ENCODE data around the gene ABLIM2. TPM values are rescaled to one million over a fixed set of nuclear protein-coding genes. Genes with fewer than 3 reads are reported as not detected.

The ABLIM2 gene
- total RNA-seq, 1 experiment from 2014 or later = 1.0 TPM

DNA sequence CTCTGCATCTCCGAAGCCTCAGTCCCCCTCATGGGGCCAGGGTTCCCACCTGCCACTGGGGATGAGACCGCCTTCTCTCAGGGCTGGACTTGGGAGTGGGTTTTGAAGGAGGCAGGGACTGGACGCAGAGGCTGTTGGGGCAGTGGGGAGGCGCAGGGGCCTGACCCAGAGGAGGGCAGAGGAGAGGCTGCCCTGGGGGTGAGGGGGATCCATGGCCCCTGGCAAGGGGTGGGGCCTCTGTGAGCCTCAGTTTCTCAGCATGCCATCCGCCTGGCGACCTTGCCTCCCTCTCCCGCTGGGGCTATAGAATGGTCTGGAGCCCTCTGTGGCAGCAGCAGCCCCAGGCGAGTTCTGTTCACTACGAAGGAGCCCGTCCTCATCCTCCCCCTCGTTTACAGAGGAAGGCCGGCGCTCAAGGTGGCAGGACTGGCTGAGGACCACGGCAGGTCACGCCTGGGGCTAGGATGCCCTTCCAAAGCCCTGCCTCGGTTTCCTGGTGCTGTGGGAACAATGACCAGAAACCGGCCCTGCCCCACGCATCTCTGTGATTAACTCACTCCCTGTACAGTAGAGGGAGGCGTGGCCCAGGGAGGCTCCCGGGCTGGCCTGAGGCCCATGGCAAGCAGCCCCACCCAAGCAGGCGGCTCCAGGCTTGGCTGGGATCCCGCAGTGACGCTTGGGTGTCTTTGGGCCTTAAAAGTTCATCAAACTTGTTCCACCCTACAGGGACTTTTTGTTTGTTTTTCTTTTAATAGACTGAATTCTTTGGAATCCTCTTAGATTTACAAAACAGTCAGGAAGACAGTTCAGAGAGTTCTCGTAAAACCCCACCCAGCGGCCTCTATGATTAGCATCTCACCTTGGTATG, 24.5 kb upstream of the ABLIM2 start:
- no peak overlapping the region for H2AFZ ChIP-seq (ENCODE audit: low read length)
- no peak overlapping the region for H3K4me2 ChIP-seq (ENCODE audit: insufficient read depth, insufficient read length, low read length)

More for the DNA sequence above, 24.5 kb upstream of the ABLIM2 start:
- H4K20me1 ChIP-seq (ENCODE audit: control insufficient read depth, insufficient read depth, insufficient read length) = no peaks in the 10 kb centered on the region
- no peak overlapping the region for H2BK5ac ChIP-seq (ENCODE audit: insufficient read length, low read length)
- no peak overlapping the region for H3K18ac ChIP-seq (ENCODE audit: insufficient read length, low read depth, low read length)
- no peak overlapping the region for H4K91ac ChIP-seq (ENCODE audit: insufficient read length, low read depth, low read length)
- H2AK5ac ChIP-seq (ENCODE audit: insufficient read length, low read length) = no peak overlapping the region
- no peak overlapping the region for H4K8ac ChIP-seq (replicated peaks; ENCODE audit: insufficient read length, low read depth, low read length)
- no peak for DNase-seq
- H3K23me2 ChIP-seq (ENCODE audit: insufficient read length, low read depth, low read length, poor library complexity, severe bottlenecking) = no peaks in the 10 kb centered on the region
- no peak overlapping the region for H2BK20ac ChIP-seq (ENCODE audit: low read depth, low read length, poor library complexity, severe bottlenecking)
- no peak overlapping the region for H3K4ac ChIP-seq (ENCODE audit: low read depth, low read length)
- H3K23ac ChIP-seq (ENCODE audit: insufficient read length, low read depth, low read length) = no peak overlapping the region
- H3K27ac ChIP-seq (ENCODE audit: insufficient read length, low read depth, low read length) = no peak overlapping the region
- H3K14ac ChIP-seq (ENCODE audit: insufficient read depth, low read length) = no peak overlapping the region
- peaks cover 4% of the 10 kb centered on the region in 2 experiments; a peak in 2 of 5 replicates for H3K9me3 Mint-ChIP-seq
- WGBS (ENCODE audit: extremely low coverage, insufficient read length, low lambda C conversion rate) = no CpG with 5 or more reads among the region's 25 CpGs
- H2BK15ac ChIP-seq (ENCODE audit: low read depth, low read length) = no peak overlapping the region
- no peaks in the 10 kb centered on the region for H3K9me3 ChIP-seq (ENCODE audit: control insufficient read depth, low read depth, low read length)
- H2BK12ac ChIP-seq (ENCODE audit: insufficient read length, low read depth, low read length) = no peak overlapping the region
- no peaks in the 10 kb centered on the region for H3K79me1 ChIP-seq (ENCODE audit: insufficient read depth, low read depth, low read length, poor library complexity, severe bottlenecking)
- H3K9ac ChIP-seq (ENCODE audit: extremely low read depth, insufficient read length, low read length) = no peak overlapping the region
- no peaks in the 10 kb centered on the region for H3K79me2 ChIP-seq (ENCODE audit: insufficient read depth, low read length)
- H3K56ac ChIP-seq (ENCODE audit: insufficient read length, low read depth, low read length) = no peak overlapping the region
- no peaks in the 10 kb centered on the region for H3K27me3 ChIP-seq (ENCODE audit: insufficient read depth, low read length)
- H2BK120ac ChIP-seq (ENCODE audit: low read depth, low read length, poor library complexity, severe bottlenecking) = no peak overlapping the region
- peaks cover 2% of the 10 kb centered on the region; the same call in 1 of the 2 replicates for H3K27me3 Mint-ChIP-seq (ENCODE audit: low read depth)
- TF ChIP-seq, protein P1, sequence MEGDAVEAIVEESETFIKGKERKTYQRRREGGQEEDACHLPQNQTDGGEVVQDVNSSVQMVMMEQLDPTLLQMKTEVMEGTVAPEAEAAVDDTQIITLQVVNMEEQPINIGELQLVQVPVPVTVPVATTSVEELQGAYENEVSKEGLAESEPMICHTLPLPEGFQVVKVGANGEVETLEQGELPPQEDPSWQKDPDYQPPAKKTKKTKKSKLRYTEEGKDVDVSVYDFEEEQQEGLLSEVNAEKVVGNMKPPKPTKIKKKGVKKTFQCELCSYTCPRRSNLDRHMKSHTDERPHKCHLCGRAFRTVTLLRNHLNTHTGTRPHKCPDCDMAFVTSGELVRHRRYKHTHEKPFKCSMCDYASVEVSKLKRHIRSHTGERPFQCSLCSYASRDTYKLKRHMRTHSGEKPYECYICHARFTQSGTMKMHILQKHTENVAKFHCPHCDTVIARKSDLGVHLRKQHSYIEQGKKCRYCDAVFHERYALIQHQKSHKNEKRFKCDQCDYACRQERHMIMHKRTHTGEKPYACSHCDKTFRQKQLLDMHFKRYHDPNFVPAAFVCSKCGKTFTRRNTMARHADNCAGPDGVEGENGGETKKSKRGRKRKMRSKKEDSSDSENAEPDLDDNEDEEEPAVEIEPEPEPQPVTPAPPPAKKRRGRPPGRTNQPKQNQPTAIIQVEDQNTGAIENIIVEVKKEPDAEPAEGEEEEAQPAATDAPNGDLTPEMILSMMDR (conservative IDR thresholded peaks at IDR 0.05) = no peak
- H3K4me1 ChIP-seq (ENCODE audit: insufficient read depth, low read length) = no peaks in the 10 kb centered on the region
- peaks cover 4 to 5% of the 10 kb centered on the region in 2 experiments; a peak in 2 of 4 replicates for H3K4me1 Mint-ChIP-seq
- no peak overlapping the region for H4K5ac ChIP-seq (ENCODE audit: insufficient read length, low read depth, low read length)
- H3K4me3 Mint-ChIP-seq = no peak overlapping the region
- no peak overlapping the region for H3K27ac Mint-ChIP-seq
- H3T11ph ChIP-seq (ENCODE audit: low read length) = no peak overlapping the region
- no peaks in the 10 kb centered on the region for H3K36me3 Mint-ChIP-seq (ENCODE audit: insufficient read depth in 1 of 3, low read depth in 3 of 3)
